ENCODE data around the gene MPZL1.
"Not testable (repeated sequence)": the region's sequence is repeated elsewhere in the genome, so short reads cannot be mapped to it uniquely, and the experiment has no call there.

Gene MPZL1

GRCh38 chr1:167821969-167822685 is 100.3 kb downstream of the MPZL1 start:
- no peak for DNase-seq
- H3K9me3 ChIP-seq = no peaks in the 10 kb centered on the region
- no peaks in the 10 kb centered on the region for H3K27me3 ChIP-seq
- peaks cover 3% of the 10 kb centered on the region; the same call in 1 of the 2 replicates for H3K4me1 ChIP-seq
- no peak for TF ChIP-seq CTCF (IDR thresholded peaks at IDR 0.05; ENCODE audit: low read depth, low read length)
- H3K4me3 ChIP-seq (ENCODE audit: low read depth, low read length) = no peak overlapping the region
- H3K36me3 ChIP-seq = no peaks in the 10 kb centered on the region

DNA sequence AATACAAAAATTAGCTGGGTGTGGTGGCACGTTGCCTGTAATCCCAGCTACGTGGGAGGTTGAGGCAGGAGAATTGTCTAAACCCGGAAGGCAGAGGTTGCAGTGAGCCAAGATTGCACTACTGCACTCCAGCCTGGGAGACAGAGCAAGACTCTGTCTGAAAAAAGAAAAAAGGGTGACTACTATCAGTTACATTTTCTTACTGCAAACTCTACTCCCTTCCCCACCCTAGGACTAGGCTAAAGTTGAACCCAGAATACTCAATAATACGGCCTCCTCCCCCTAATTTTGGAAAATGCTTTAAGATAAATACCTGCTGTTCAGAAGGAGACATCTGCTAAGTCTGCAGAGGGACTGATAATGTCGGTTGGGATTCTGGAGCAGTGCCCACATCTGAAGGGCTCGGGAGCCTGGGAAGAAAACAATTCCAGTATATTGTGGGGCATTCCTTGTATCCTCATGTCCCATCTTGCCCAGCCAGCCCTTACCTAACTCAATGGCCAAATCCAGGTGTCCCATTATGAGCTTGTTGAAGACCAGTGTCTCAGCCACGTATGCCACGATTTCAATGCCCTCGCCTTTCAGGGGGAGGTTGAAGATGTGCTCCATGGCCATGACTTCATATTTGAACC is 102.5 kb downstream of the MPZL1 start:
- no peak for TF ChIP-seq CTCF (IDR thresholded peaks at IDR 0.05; ENCODE audit: low read depth, low read length)
- Histone ChIP-seq H3K4me1 (peaks cover 3% of the 10 kb centered on the region; the same call in 1 of the 2 replicates), H3K9me3 (no peaks in the 10 kb centered on the region), H3K4me3 (ENCODE audit: low read depth, low read length) (no peak overlapping the region), H3K36me3 (no peaks in the 10 kb centered on the region), H3K27me3 (no peaks in the 10 kb centered on the region)
- DNase-seq = no peak

DNA sequence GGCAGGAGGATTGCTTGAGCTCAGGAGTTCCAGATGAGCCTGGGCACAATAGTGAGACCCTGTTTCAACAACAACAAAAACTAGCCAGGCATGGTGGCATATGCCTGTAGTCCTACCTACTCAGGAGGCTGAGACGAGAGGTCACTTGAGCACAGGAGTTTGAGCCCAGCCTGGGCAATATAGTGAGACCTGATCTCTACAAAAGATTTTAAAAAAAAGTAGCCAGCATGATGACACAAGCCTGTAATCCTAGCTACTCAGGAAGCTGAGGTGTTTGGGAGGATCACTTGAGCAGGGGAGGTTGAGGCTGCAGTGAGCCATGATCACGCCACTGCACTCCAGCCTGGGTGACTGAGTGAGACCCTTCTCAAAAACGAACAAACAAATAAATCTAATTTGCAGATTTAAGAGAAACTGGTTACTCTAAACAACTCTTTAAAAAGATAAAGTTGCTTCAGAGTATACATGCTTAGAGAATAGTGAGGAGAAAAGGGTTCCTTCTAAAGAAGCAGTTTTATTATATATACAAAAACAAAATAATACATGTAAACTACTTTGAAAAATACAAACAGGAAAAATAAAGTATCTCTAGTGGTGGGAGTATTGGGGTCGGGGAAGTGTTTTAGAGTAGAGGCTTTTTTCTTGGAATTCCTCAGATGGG is 103.8 kb downstream of the MPZL1 start:
- H3K4me1 ChIP-seq = peaks cover 3% of the 10 kb centered on the region; the same call in 1 of the 2 replicates
- H3K4me3 ChIP-seq (ENCODE audit: low read depth, low read length) = no peak overlapping the region
- no peaks in the 10 kb centered on the region for H3K27me3 ChIP-seq
- no peak for TF ChIP-seq CTCF (IDR thresholded peaks at IDR 0.05; ENCODE audit: low read depth, low read length)
- H3K36me3 ChIP-seq = no peaks in the 10 kb centered on the region
- H3K9me3 ChIP-seq = no peaks in the 10 kb centered on the region
- DNase-seq = no peak

GRCh38 chr1:167826127-167826526 is 104.3 kb downstream of the MPZL1 start:
- Histone ChIP-seq H3K4me3 (ENCODE audit: low read depth, low read length) (no peak overlapping the region), H3K36me3 (no peaks in the 10 kb centered on the region), H3K4me1 (peaks cover 2% of the 10 kb centered on the region; the same call in 1 of the 2 replicates), H3K27me3 (no peaks in the 10 kb centered on the region), H3K9me3 (no peaks in the 10 kb centered on the region)
- TF ChIP-seq CTCF (IDR thresholded peaks at IDR 0.05; ENCODE audit: low read depth, low read length) = no peak
- no peak for DNase-seq

- TF ChIP-seq CTCF (IDR thresholded peaks at IDR 0.05; ENCODE audit: low read depth, low read length) = no peak
- no peaks in the 10 kb centered on the region for H3K27me3 ChIP-seq
- no peaks in the 10 kb centered on the region for H3K9me3 ChIP-seq
- no peaks in the 10 kb centered on the region for H3K4me1 ChIP-seq
- H3K36me3 ChIP-seq = no peaks in the 10 kb centered on the region
- no peak for DNase-seq
- H3K4me3 ChIP-seq (ENCODE audit: low read depth, low read length) = no peak overlapping the region
Measured at GRCh38 chr1:167829868-167830267, 108.1 kb downstream of the MPZL1 start.

- H3K4me1 ChIP-seq; H3K4me3 ChIP-seq (ENCODE audit: low read depth, low read length); H3K27me3 ChIP-seq; H3K36me3 ChIP-seq; H3K9me3 ChIP-seq; DNase-seq: not testable (repeated sequence)
Measured at GRCh38 chr1:167830668-167831067, 108.9 kb downstream of the MPZL1 start.
